GM23248 (cell line): ENCODE measurements around the gene MACROD2.

ENCODE experiments used
- EZH2 ChIP-seq: fragments of 200-600 bp; sonication (generic); IDR thresholded peaks from 2 replicates; pipeline ENCODE4 v1.6.1; 2018; ENCODE audit warnings: antibody characterized with exemption, mild to moderate bottlenecking; ENCODE audit not compliant: insufficient read depth, poor library complexity, severe bottlenecking
- EZH2phosphoT487 ChIP-seq: fragments of 200-600 bp; sonication (generic); IDR thresholded peaks from 2 replicates; pipeline ENCODE4 v1.6.1; 2018; ENCODE audit warnings: antibody characterized with exemption, moderate library complexity, mild to moderate bottlenecking, low read depth; ENCODE audit not compliant: insufficient read depth

- TF ChIP-seq EZH2 = no peak
- TF ChIP-seq EZH2phosphoT487 = no peak
Measured at GRCh38 chr20:15336536-15336935, 1341.2 kb downstream of the MACROD2 start.
